HL-60 (cell line): Measurements from ENCODE around the gene DTNA.

ENCODE experiments used
- DNase-seq, 2 experiments: peaks; one replicate each; pipeline ENCODE4 v3.0.0-alpha.2; 2010 to 2020; ENCODE audit warnings: low read depth in 1 of 2, low spot score in 1 of 2
- H3K27ac ChIP-seq: fragments of 250-450 bp; sonication (Bioruptor Pico); replicated peaks from 2 replicates; pipeline ENCODE4 v1.5.1; 2020; ENCODE audit warnings: mild to moderate bottlenecking, moderate library complexity
- H3K27me3 ChIP-seq: fragments of 250-450 bp; sonication (Bioruptor Pico); 2 replicates; pipeline ENCODE4 v1.5.1; 2021; ENCODE audit warnings: mild to moderate bottlenecking, moderate library complexity; ENCODE audit not compliant: insufficient read depth, poor library complexity, severe bottlenecking
- H3K4me3 ChIP-seq: replicated peaks from 2 replicates; pipeline ENCODE4 v1.5.1; 2011; ENCODE audit warnings: mild to moderate bottlenecking, control low read depth, low read length; ENCODE audit not compliant: insufficient read depth
- CTCF ChIP-seq: IDR thresholded peaks from one replicate; pipeline ENCODE4 v1.5.1; 2011; ENCODE audit warnings: low read length, control low read depth, inconsistent platforms; ENCODE audit not compliant: insufficient read depth
- GABPA ChIP-seq: IDR thresholded peaks from 2 replicates; pipeline ENCODE4 v1.6.1; 2012; ENCODE audit warnings: low read depth
- POLR2AphosphoS5 ChIP-seq: IDR thresholded peaks from 2 replicates; pipeline ENCODE4 v1.6.1; 2012; ENCODE audit warnings: low read depth
- REST ChIP-seq: IDR thresholded peaks from 2 replicates; pipeline ENCODE4 v1.6.1; 2012; ENCODE audit warnings: low read depth; ENCODE audit not compliant: insufficient replicate concordance
- SPI1 ChIP-seq: IDR thresholded peaks from 2 replicates; pipeline ENCODE4 v1.6.1; 2012; ENCODE audit warnings: low read depth, mild to moderate bottlenecking, borderline replicate concordance

Gene DTNA

GRCh38 chr18:34818064-34818463 lies 108.0 kb downstream of the DTNA start:
- no peak overlapping the region for H3K4me3 ChIP-seq
- no peaks in the 10 kb centered on the region for H3K27me3 ChIP-seq
- DNase-seq = no peak
- TF ChIP-seq POLR2AphosphoS5 (no peak), REST (no peak), GABPA (no peak), CTCF (no peak), SPI1 (no peak)
- H3K27ac ChIP-seq = no peak overlapping the region

GRCh38 chr18:34820360-34821065 lies 110.4 kb downstream of the DTNA start:
- H3K27ac ChIP-seq = no peak overlapping the region
- H3K4me3 ChIP-seq = no peak overlapping the region
- no peaks in the 10 kb centered on the region for H3K27me3 ChIP-seq
- DNase-seq = no peak
- TF ChIP-seq REST (no peak), POLR2AphosphoS5 (no peak), GABPA (no peak), SPI1 (no peak), CTCF (no peak)

- Histone ChIP-seq H3K27ac (no peak overlapping the region), H3K4me3 (no peak overlapping the region), H3K27me3 (no peaks in the 10 kb centered on the region)
- TF ChIP-seq CTCF (no peak), REST (no peak), POLR2AphosphoS5 (no peak), SPI1 (no peak), GABPA (no peak)
- DNase-seq = no peak
These were observed 111.6 kb downstream of the DTNA start for GRCh38 chr18:34821669-34822210.
